ENCODE results near the gene SNAPC1.
"Not testable (repeated sequence)": the region's sequence is repeated elsewhere in the genome, so short reads cannot be mapped to it uniquely, and the experiment has no call there.

Gene SNAPC1

GRCh38 chr14:61751475-61751989 is 10.7 kb upstream of the SNAPC1 start:
- Histone ChIP-seq H3K4me3 (ENCODE audit: low read length) (peak overlapping the region; percentile 44), H3K4me1 (ENCODE audit: control insufficient read depth, insufficient read depth, low read length) (no peaks in the 10 kb centered on the region), H3K9ac (ENCODE audit: low read length) (peak overlapping the region; percentile 71), H3K36me3 (ENCODE audit: control insufficient read depth, insufficient read depth, low read length) (no peaks in the 10 kb centered on the region), H3K9me3 (ENCODE audit: control insufficient read depth, low read length) (no peaks in the 10 kb centered on the region), H3K27me3 (ENCODE audit: control insufficient read depth, insufficient read depth, low read length) (no peaks in the 10 kb centered on the region)

GRCh38 chr14:61752626-61753025 is 9.6 kb upstream of the SNAPC1 start:
- Histone ChIP-seq H3K9ac (ENCODE audit: low read length) (no peak overlapping the region), H3K4me1 (ENCODE audit: control insufficient read depth, insufficient read depth, low read length) (no peaks in the 10 kb centered on the region), H3K27me3 (ENCODE audit: control insufficient read depth, insufficient read depth, low read length) (no peaks in the 10 kb centered on the region)

GRCh38 chr14:61753631-61754030 is 8.6 kb upstream of the SNAPC1 start:
- no peaks in the 10 kb centered on the region for H3K36me3 ChIP-seq (ENCODE audit: control insufficient read depth, insufficient read depth, low read length)
- no peaks in the 10 kb centered on the region for H3K9me3 ChIP-seq (ENCODE audit: control insufficient read depth, low read length)
- no peak overlapping the region for H3K9ac ChIP-seq (ENCODE audit: low read length)
- H3K4me3 ChIP-seq (ENCODE audit: low read length) = no peak overlapping the region
- H3K4me1 ChIP-seq (ENCODE audit: control insufficient read depth, insufficient read depth, low read length) = no peaks in the 10 kb centered on the region
- no peaks in the 10 kb centered on the region for H3K27me3 ChIP-seq (ENCODE audit: control insufficient read depth, insufficient read depth, low read length)

More at GRCh38 chr14:61752626-61753025, 9.6 kb upstream of the SNAPC1 start:
- Histone ChIP-seq H3K36me3 (ENCODE audit: control insufficient read depth, insufficient read depth, low read length) (no peaks in the 10 kb centered on the region), H3K4me3 (ENCODE audit: low read length) (no peak overlapping the region), H3K9me3 (ENCODE audit: control insufficient read depth, low read length) (no peaks in the 10 kb centered on the region)

GRCh38 chr14:61754627-61755381 is 7.4 kb upstream of the SNAPC1 start:
- Histone ChIP-seq H3K4me3 (ENCODE audit: low read length) (no peak overlapping the region), H3K9me3 (ENCODE audit: control insufficient read depth, low read length) (no peaks in the 10 kb centered on the region), H3K27me3 (ENCODE audit: control insufficient read depth, insufficient read depth, low read length) (no peaks in the 10 kb centered on the region), H3K36me3 (ENCODE audit: control insufficient read depth, insufficient read depth, low read length) (no peaks in the 10 kb centered on the region), H3K9ac (ENCODE audit: low read length) (no peak overlapping the region), H3K4me1 (ENCODE audit: control insufficient read depth, insufficient read depth, low read length) (no peaks in the 10 kb centered on the region)

- H3K4me1 ChIP-seq (ENCODE audit: control insufficient read depth, insufficient read depth, low read length); H3K4me3 ChIP-seq (ENCODE audit: low read length); H3K9ac ChIP-seq (ENCODE audit: low read length); H3K27me3 ChIP-seq (ENCODE audit: control insufficient read depth, insufficient read depth, low read length); H3K36me3 ChIP-seq (ENCODE audit: control insufficient read depth, insufficient read depth, low read length); H3K9me3 ChIP-seq (ENCODE audit: control insufficient read depth, low read length): not testable (repeated sequence)
Observed at GRCh38 chr14:61755382-61755742, 6.9 kb upstream of the SNAPC1 start.

GRCh38 chr14:61756135-61756534 is 6.1 kb upstream of the SNAPC1 start:
- no peak overlapping the region for H3K9ac ChIP-seq (ENCODE audit: low read length)

GRCh38 chr14:61759878-61760277 is 2.3 kb upstream of the SNAPC1 start:
- H3K36me3 ChIP-seq (ENCODE audit: control insufficient read depth, insufficient read depth, low read length) = no peaks in the 10 kb centered on the region
- no peak overlapping the region for H3K4me3 ChIP-seq (ENCODE audit: low read length)
- no peak overlapping the region for H3K9ac ChIP-seq (ENCODE audit: low read length)
- H3K27me3 ChIP-seq (ENCODE audit: control insufficient read depth, insufficient read depth, low read length) = no peaks in the 10 kb centered on the region
- H3K9me3 ChIP-seq (ENCODE audit: control insufficient read depth, low read length) = no peaks in the 10 kb centered on the region
- H3K4me1 ChIP-seq (ENCODE audit: control insufficient read depth, insufficient read depth, low read length) = peaks cover 6% of the 10 kb centered on the region

More at GRCh38 chr14:61756135-61756534, 6.1 kb upstream of the SNAPC1 start:
- Histone ChIP-seq H3K9me3 (ENCODE audit: control insufficient read depth, low read length) (no peaks in the 10 kb centered on the region), H3K4me1 (ENCODE audit: control insufficient read depth, insufficient read depth, low read length) (no peaks in the 10 kb centered on the region), H3K4me3 (ENCODE audit: low read length) (no peak overlapping the region), H3K36me3 (ENCODE audit: control insufficient read depth, insufficient read depth, low read length) (no peaks in the 10 kb centered on the region), H3K27me3 (ENCODE audit: control insufficient read depth, insufficient read depth, low read length) (no peaks in the 10 kb centered on the region)

GRCh38 chr14:61761557-61761956 is 663 bp upstream of the SNAPC1 start:
- Histone ChIP-seq H3K36me3 (ENCODE audit: control insufficient read depth, insufficient read depth, low read length) (no peaks in the 10 kb centered on the region), H3K4me3 (ENCODE audit: low read length) (no peak overlapping the region), H3K4me1 (ENCODE audit: control insufficient read depth, insufficient read depth, low read length) (peaks cover 6% of the 10 kb centered on the region), H3K9ac (ENCODE audit: low read length) (peak overlapping the region; percentile 78), H3K9me3 (ENCODE audit: control insufficient read depth, low read length) (no peaks in the 10 kb centered on the region), H3K27me3 (ENCODE audit: control insufficient read depth, insufficient read depth, low read length) (no peaks in the 10 kb centered on the region)

- no peaks in the 10 kb centered on the region for H3K27me3 ChIP-seq (ENCODE audit: control insufficient read depth, insufficient read depth, low read length)
- no peak overlapping the region for H3K9ac ChIP-seq (ENCODE audit: low read length)
- peaks cover 6% of the 10 kb centered on the region for H3K4me1 ChIP-seq (ENCODE audit: control insufficient read depth, insufficient read depth, low read length)
- H3K36me3 ChIP-seq (ENCODE audit: control insufficient read depth, insufficient read depth, low read length) = no peaks in the 10 kb centered on the region
- no peaks in the 10 kb centered on the region for H3K9me3 ChIP-seq (ENCODE audit: control insufficient read depth, low read length)
- H3K4me3 ChIP-seq (ENCODE audit: low read length) = no peak overlapping the region
Observed at GRCh38 chr14:61764342-61765122, 2.3 kb downstream of the SNAPC1 start.

GRCh38 chr14:61765225-61765943 is 3.2 kb downstream of the SNAPC1 start:
- Histone ChIP-seq H3K4me1 (ENCODE audit: control insufficient read depth, insufficient read depth, low read length) (peaks cover 6% of the 10 kb centered on the region), H3K9me3 (ENCODE audit: control insufficient read depth, low read length) (no peaks in the 10 kb centered on the region), H3K4me3 (ENCODE audit: low read length) (no peak overlapping the region), H3K36me3 (ENCODE audit: control insufficient read depth, insufficient read depth, low read length) (no peaks in the 10 kb centered on the region), H3K27me3 (ENCODE audit: control insufficient read depth, insufficient read depth, low read length) (no peaks in the 10 kb centered on the region), H3K9ac (ENCODE audit: low read length) (no peak overlapping the region)

GRCh38 chr14:61766151-61766550 is 3.9 kb downstream of the SNAPC1 start:
- Histone ChIP-seq H3K27me3 (ENCODE audit: control insufficient read depth, insufficient read depth, low read length) (no peaks in the 10 kb centered on the region), H3K4me1 (ENCODE audit: control insufficient read depth, insufficient read depth, low read length) (peaks cover 6% of the 10 kb centered on the region), H3K4me3 (ENCODE audit: low read length) (no peak overlapping the region), H3K9me3 (ENCODE audit: control insufficient read depth, low read length) (no peaks in the 10 kb centered on the region), H3K36me3 (ENCODE audit: control insufficient read depth, insufficient read depth, low read length) (no peaks in the 10 kb centered on the region), H3K9ac (ENCODE audit: low read length) (no peak overlapping the region)

GRCh38 chr14:61768240-61768639 is 6.0 kb downstream of the SNAPC1 start:
- no peaks in the 10 kb centered on the region for H3K9me3 ChIP-seq (ENCODE audit: control insufficient read depth, low read length)
- H3K9ac ChIP-seq (ENCODE audit: low read length) = no peak overlapping the region
- no peak overlapping the region for H3K4me3 ChIP-seq (ENCODE audit: low read length)
- no peaks in the 10 kb centered on the region for H3K27me3 ChIP-seq (ENCODE audit: control insufficient read depth, insufficient read depth, low read length)
- peaks cover 4% of the 10 kb centered on the region for H3K4me1 ChIP-seq (ENCODE audit: control insufficient read depth, insufficient read depth, low read length)
- no peaks in the 10 kb centered on the region for H3K36me3 ChIP-seq (ENCODE audit: control insufficient read depth, insufficient read depth, low read length)

Data from mucosa of stomach (tissue), 1 donor.